Activated T-helper 1 cell treated with Interleukin-2 at 50 U/mL for 16 hours (primary cell): Measurements from ENCODE around the gene ARL6IP6.

ENCODE experiments used
- DNase-seq: peaks from one replicate; pipeline ENCODE4 v3.0.0-alpha.2; 2020; ENCODE audit warnings: low read depth

The ARL6IP6 gene

GRCh38 chr2:152804687-152805408 is 86.4 kb downstream of the ARL6IP6 start:
- no peak for DNase-seq

DNA sequence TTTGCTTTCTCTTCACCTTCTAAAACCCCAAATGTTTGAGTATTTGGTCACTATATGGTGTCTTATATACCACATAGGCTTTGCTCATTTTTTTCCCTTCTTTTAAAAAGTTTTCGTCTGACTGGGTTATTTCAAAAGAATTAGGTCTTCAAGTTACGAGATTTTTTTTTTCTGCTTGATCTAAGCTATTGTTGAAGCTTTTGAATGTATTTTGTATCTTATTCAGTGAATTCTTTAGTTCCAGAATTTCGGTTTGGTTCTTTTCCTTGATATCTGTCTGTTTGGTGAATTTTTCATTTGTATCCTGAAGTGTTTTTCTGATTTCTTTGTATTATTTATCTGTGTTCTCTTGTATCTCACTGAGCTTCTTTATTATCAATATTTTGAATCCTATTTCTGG is 93.5 kb downstream of the ARL6IP6 start:
- DNase-seq = no peak
